Measurements from ENCODE around the gene BEAN1.

BEAN1 gene

DNA sequence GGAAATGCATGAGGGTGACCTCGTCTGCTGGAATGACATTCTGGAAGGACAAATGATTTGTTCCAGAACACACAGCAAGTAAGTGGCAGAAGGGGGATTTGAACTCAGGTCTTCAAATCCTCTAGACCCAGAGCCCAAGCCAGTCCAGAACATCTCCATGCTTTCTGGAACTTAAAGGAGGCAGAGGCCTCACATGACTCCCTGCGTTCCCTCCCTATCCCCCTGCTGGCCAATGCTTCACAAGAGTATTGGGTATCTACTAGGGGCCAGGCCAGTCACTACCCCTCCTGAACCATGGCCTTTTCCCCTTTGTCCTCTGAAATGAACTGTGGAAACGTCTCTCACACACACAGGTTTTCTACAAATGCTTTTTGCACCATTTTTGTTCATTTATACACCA lies 7.6 kb upstream of the BEAN1 start:
- no peak for DNase-seq (ENCODE audit: low spot score)

- DNase-seq (ENCODE audit: low spot score): no peak
Observed at GRCh38 chr16:66420396-66420795, 6.7 kb upstream of the BEAN1 start.

GRCh38 chr16:66421891-66422290 lies 5.2 kb upstream of the BEAN1 start:
- no peak for DNase-seq (ENCODE audit: low spot score)

DNA sequence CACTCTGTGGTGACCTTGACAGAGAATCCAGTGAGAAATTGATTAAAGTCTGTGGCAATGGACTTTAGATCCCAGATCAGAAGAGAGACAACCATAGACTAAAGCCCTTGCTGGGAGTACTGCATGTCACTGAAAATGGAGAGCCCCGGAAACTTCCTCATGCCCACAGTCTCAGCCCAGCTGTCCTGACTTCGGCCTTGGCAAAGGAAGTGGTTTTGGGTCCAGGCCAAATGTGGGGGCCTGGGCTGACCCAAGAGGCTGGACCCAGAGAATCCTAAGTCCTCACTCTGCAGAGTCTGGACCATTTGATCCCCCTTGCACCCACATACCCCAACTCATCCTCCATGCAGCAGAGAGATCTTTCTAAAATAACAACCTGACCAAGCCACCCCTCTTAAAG lies 4.7 kb upstream of the BEAN1 start:
- DNase-seq (ENCODE audit: low spot score): no peak

GRCh38 chr16:66423177-66423576 lies 3.9 kb upstream of the BEAN1 start:
- DNase-seq (ENCODE audit: low spot score): no peak

DNA sequence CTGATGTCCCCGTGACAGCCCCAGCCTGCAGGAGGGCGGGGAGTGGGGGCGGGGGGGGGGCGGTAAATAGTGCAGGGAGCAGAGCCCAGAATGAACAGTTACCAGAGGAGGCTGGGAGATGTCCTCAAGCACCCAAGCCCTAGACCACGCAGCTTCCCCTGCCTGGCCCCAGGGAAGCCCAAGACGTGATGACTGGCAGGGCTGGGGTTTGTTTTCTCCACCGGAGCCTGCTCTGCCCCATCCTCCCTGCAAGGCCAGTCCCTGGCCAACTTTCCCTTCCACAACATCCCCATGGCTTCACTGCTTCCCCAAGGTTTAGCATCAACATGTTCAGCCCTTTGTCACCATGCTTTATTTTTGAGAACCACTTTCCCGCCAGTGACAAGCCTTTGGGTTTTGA lies 1.4 kb upstream of the BEAN1 start:
- DNase-seq (ENCODE audit: low spot score): no peak

GRCh38 chr16:66426112-66427035 lies 721 bp upstream of the BEAN1 start:
- DNase-seq (ENCODE audit: low spot score): no peak

GRCh38 chr16:66427871-66428681 lies 981 bp downstream of the BEAN1 start:
- DNase-seq (ENCODE audit: low spot score): no peak

GRCh38 chr16:66428682-66429251 lies 1.7 kb downstream of the BEAN1 start:
- no peak for DNase-seq (ENCODE audit: low spot score)

DNA sequence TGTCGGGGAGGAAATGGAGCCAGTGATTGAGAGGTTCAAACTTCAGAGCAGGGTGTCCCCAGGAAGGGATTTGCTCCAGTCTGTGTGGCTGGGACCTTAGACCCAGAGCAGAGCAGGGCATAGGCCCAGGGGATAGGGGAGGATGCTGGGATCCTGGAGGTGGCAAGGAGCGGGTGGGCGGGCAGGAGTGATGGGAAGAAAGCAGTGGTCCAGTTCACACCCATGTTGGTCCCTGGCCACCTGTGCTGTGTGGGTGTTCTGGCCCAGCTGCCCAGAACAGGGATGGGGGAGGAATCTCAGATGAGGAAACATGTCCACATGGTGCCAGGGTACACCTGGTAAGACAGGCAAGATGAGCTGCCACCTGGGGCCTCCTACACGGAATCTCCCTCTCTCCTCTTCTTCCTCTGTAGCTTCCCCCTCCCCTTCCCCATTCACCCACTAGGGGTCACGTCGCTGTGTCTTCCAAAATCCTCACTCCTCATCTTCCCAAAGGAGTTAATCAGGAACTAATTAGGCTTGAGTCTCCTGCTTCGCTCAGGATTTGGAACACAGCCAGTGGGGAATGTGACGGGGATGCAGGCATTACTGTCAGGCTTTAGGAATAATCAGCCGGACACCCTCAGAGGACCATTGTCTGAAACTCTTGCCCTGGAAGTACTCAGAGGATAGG lies 2.3 kb downstream of the BEAN1 start:
- DNase-seq (ENCODE audit: low spot score): no peak

- no peak for DNase-seq (ENCODE audit: low spot score)
Observed at GRCh38 chr16:66430214-66430613, 3.1 kb downstream of the BEAN1 start.

- no peak for DNase-seq (ENCODE audit: low spot score)
Observed at GRCh38 chr16:66431760-66432159, 4.7 kb downstream of the BEAN1 start.

GRCh38 chr16:66432429-66432828 lies 5.3 kb downstream of the BEAN1 start:
- no peak for DNase-seq (ENCODE audit: low spot score)

GRCh38 chr16:66434619-66435430 lies 7.7 kb downstream of the BEAN1 start:
- DNase-seq (ENCODE audit: low spot score): no peak

DNA sequence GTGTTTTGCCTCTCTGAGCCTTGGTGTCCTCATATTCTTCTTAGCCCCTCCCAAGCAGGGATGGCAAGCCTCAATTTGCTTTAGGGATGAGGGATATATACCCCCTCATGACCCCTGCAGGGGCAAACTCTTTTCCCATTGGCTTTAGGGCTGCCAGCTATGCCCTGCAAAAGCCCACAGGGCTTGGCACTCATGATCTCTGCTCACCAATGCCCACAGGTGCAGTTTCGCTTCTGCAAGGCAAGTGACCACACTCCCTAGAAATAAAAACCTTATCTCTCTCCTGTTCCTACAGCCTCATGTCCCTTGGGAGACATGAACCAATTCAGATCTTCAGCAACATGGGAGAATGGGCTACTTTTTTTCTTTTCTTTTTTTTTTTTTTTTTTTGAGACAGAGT lies 8.8 kb downstream of the BEAN1 start:
- DNase-seq (ENCODE audit: low spot score): no peak

- no peak for DNase-seq (ENCODE audit: low spot score)
Observed at GRCh38 chr16:66437391-66437945, 10.4 kb downstream of the BEAN1 start.

DNA sequence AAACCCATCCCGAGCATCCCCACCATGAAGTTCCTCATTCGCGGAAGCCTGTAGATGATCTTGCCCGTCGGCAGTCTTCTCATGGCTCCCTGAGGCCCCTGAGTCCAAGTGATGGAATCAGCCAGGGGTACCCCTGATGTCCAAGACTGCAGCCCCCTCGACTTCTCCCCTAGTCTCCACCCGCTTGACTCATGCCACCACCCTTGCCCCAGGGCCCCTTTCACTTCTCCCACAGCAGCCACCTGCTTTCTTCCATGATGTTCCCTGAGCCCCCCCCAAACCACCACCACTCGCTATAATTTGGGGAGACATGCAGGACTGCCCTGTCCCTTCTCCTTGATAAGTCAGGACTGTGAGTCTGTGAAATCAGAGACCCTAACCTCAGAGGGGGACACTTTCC lies 11.4 kb downstream of the BEAN1 start:
- DNase-seq (ENCODE audit: low spot score): no peak

GRCh38 chr16:66439051-66439730 lies 12.1 kb downstream of the BEAN1 start:
- no peak for DNase-seq (ENCODE audit: low spot score)

- no peak for DNase-seq (ENCODE audit: low spot score)
Observed at GRCh38 chr16:66440271-66440802, 13.2 kb downstream of the BEAN1 start.

DNA sequence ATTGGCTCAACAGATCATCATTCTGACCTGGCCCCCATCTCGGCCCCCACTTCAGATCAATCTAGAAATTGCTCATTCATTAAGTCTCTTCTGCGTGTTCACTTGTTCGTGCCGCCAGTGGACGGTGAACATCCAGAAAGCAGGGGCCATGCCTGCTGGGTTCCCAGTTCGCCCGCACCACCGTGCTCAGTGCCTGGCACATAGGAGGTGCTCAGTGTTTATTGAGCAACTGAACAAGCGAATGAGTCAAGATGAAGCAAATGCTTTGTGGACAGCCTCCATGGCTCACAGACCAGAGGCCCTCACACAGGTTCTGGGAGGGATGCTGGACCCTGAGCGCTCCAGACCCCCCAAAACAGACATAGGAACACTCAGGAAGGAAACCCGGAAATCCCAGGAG lies 13.9 kb downstream of the BEAN1 start:
- DNase-seq (ENCODE audit: low spot score): no peak
